HepG2 (cell line): Measurements from ENCODE around the gene CES5A. TPM values are rescaled to one million over a fixed set of nuclear protein-coding genes. Genes with fewer than 3 reads are reported as not detected.
"Not testable (repeated sequence)": the region's sequence is repeated elsewhere in the genome, so short reads cannot be mapped to it uniquely, and the experiment has no call there.

Experiments
- ATAC-seq: fragments of 200-7000 bp; cut with Tn5 transposase; 3 replicates; pipeline ENCODE4 v1.9.1; 2020; ENCODE audit warnings: mild to moderate bottlenecking, moderate library complexity
- BruUV-seq: library from RNA; stranded (reverse); fragments of 400-500 nt; replicated peaks from 2 replicates; lab custom pipeline; 2021; lab: Mats Ljungman, UMichigan
- CTCF ChIA-PET: fragments of 300-600 bp; formaldehyde crosslinking; extraction: SDS; loops from one replicate; lab custom pipeline; 2021; ENCODE audit warnings: low total read pairs, inconsistent platforms, low intra/inter-chr PET ratio; lab: Yijun Ruan, JAX
- POLR2A ChIA-PET: fragments of 350-600 bp; sonication (Branson Sonifier 250); formaldehyde crosslinking; loops from one replicate; lab custom pipeline; 2020; ENCODE audit warnings: antibody characterized with exemption, inconsistent platforms; lab: Yijun Ruan, JAX
- DNase-seq: peaks from one replicate; pipeline ENCODE4 v3.0.0-alpha.2; 2015; ENCODE audit warnings: low spot score
- FAIRE-seq: peaks from 3 replicates; lab custom pipeline; 2011; peaks lifted over from hg19 to GRCh38; lab: Jason Lieb, UNC
- H2AFZ ChIP-seq: one replicate; pipeline ENCODE4 v1.6.1; 2011; ENCODE audit warnings: low read length, inconsistent platforms
- H3K27ac ChIP-seq: fragments of 300-600 bp; 3 replicates; pipeline ENCODE4 v1.8.0; 2011; ENCODE audit warnings: mixed run types, mild to moderate bottlenecking, mixed read lengths, low read length, inconsistent platforms; ENCODE audit not compliant: insufficient read depth; ENCODE audit errors: extremely low read length
- H3K27me3 ChIP-seq, 2 experiments: fragments of 200-600 bp in 1 of 2; 2 replicates in 1 of 2; 3 replicates in 1 of 2; pipeline versions ENCODE4 v1.6.0 to v1.8.0; 2011; ENCODE audit warnings: low read length in 2 of 2, mild to moderate bottlenecking in 2 of 2, moderate library complexity in 2 of 2, inconsistent platforms in 1 of 2; ENCODE audit not compliant: insufficient read depth in 2 of 2, control insufficient read depth in 1 of 2
- H3K36me3 ChIP-seq, 2 experiments: fragments of 200-600 bp in 1 of 2; replicated peaks in 1 of 2; 2 replicates in 1 of 2; 3 replicates in 1 of 2; pipeline versions ENCODE4 v1.5.1 to v1.8.0; 2011; ENCODE audit warnings: low read length in 2 of 2, inconsistent platforms in 1 of 2; ENCODE audit not compliant: insufficient read depth in 2 of 2, control insufficient read depth in 1 of 2
- H3K4me1 ChIP-seq: 2 replicates; pipeline ENCODE4 v1.5.1; 2012; ENCODE audit warnings: low read length, inconsistent platforms; ENCODE audit not compliant: insufficient read depth
- H3K4me2 ChIP-seq: 2 replicates; pipeline ENCODE4 v1.6.0; 2011; ENCODE audit warnings: low read depth, low read length, inconsistent platforms
- H3K4me3 ChIP-seq, 3 experiments: fragments of 200-600 bp in 1 of 3; sonication (generic), shearing (Covaris generic) in 1 of 3; replicated peaks in 1 of 3; 2 replicates each; pipeline ENCODE4 v1.5.1; 2011 to 2016; ENCODE audit warnings: low read length in 3 of 3, inconsistent platforms in 2 of 3, low read depth in 2 of 3, mild to moderate bottlenecking in 2 of 3, control low read depth in 1 of 3, mixed read lengths in 1 of 3; ENCODE audit not compliant: insufficient read depth in 1 of 3
- H3K79me2 ChIP-seq: one replicate; pipeline ENCODE4 v1.6.1; 2011; ENCODE audit warnings: low read length, inconsistent platforms; ENCODE audit not compliant: insufficient read depth
- H3K9ac ChIP-seq: 2 replicates; pipeline ENCODE4 v1.6.0; 2011; ENCODE audit warnings: mild to moderate bottlenecking, low read depth, low read length, inconsistent platforms; ENCODE audit not compliant: insufficient read depth
- H3K9me3 ChIP-seq: 2 replicates; pipeline ENCODE4 v1.5.1; 2012; ENCODE audit warnings: mild to moderate bottlenecking, low read length
- H4K20me1 ChIP-seq: 2 replicates; pipeline ENCODE4 v1.6.0; 2011; ENCODE audit warnings: inconsistent platforms, mild to moderate bottlenecking, low read length, moderate library complexity; ENCODE audit not compliant: insufficient read depth
- DR1 ChIP-seq: sonication (generic); formaldehyde crosslinking; IDR thresholded peaks from 2 replicates; pipeline ENCODE4 v1.8.0; 2021; ENCODE audit warnings: mild to moderate bottlenecking, missing genetic modification reagents, inconsistent platforms
- MTF2 ChIP-seq: sonication (generic); formaldehyde crosslinking; IDR thresholded peaks from 2 replicates; pipeline ENCODE4 v1.5.0; 2020; ENCODE audit warnings: missing genetic modification reagents, borderline replicate concordance
- NAIF1 ChIP-seq: sonication (generic); formaldehyde crosslinking; IDR thresholded peaks from 2 replicates; pipeline ENCODE4 v1.5.0; 2020; ENCODE audit warnings: mild to moderate bottlenecking, missing genetic modification reagents, borderline replicate concordance
- ZNF768 ChIP-seq: sonication (generic); formaldehyde crosslinking; IDR thresholded peaks from 2 replicates; pipeline ENCODE4 v1.4.0; 2020; ENCODE audit warnings: missing genetic modification reagents
- WGBS: methylation state at CpG from one replicate; pipeline ENCODE4 v1.1.6; 2017; ENCODE audit warnings: low lambda C conversion rate; 5-methylcytosine and 5-hydroxymethylcytosine counted together
- in situ Hi-C: cut with HindIII; loops from 2 replicates; pipeline ENCODE4 v1.10.0; 2017; ENCODE audit warnings: low pct_unique_long_range_greater_than_20kb; ENCODE audit not compliant: extremely low pct_ligation_motif_present
- intact Hi-C: fragments of 100-400 bp; cut with micrococcal nuclease; formaldehyde crosslinking; loops from one replicate; pipeline ENCODE4 v1.10.0; 2022; ENCODE audit not compliant: unreplicated experiment
- polyA plus RNA-seq, 8 experiments: library from polyadenylated mRNA; depleted of rRNA in 3 of 8; stranded (reverse) in 7 of 8; unstranded in 1 of 8; fragments of >200 nt; fragmentation: Illumina TruSeq in 4 of 8; extraction: Trizol in 4 of 8; gene quantifications; 2 replicates each; pipeline versions ENCODE4 v1.2.1 to v1.2.3, GENCODE V29; 2011 to 2016; ENCODE audit warnings: low read depth in 4 of 8, missing spikeins in 1 of 8, mixed read lengths in 1 of 8; ENCODE audit not compliant: insufficient read depth in 1 of 8
- total RNA-seq, 5 experiments: library from RNA; depleted of rRNA; stranded (reverse); fragments of >200 nt; fragmentation: Illumina TruSeq; extraction: Trizol; gene quantifications; 2 replicates each; pipeline ENCODE4 v1.2.3, GENCODE V29; 2016; ENCODE audit warnings: low read depth in 1 of 5

The CES5A gene
- total and polyA plus RNA-seq, 2 of the 13 experiments (the other 11 are each of a cell fraction or from before 2014, with no cell fraction given), result not detected

DNA sequence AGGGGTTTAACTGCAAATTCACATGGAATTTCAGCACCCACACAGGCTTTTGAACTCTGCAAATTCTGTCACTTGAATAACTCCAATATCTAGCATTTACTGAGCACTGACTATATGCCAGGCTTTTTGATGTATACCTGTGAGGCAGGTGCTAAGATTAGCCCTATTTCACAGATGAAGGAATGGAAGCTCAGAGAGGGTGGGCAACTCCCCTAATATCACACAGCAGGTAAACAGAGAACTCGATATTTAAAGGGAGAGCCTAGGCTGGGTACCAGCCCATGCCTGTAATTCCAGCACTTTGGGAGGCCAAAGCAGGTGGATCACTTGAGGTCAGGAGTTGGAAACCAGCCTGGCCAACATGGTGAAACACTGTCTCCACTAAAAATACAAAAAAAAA, 17.5 kb downstream of the CES5A start:
- CTCF ChIA-PET, BruUV-seq, H3K4me1 ChIP-seq, H3K27ac ChIP-seq, POLR2A ChIA-PET, H3K4me2 ChIP-seq, H4K20me1 ChIP-seq, intact Hi-C loops, H3K4me3 ChIP-seq, H3K36me3 ChIP-seq, DNase-seq, FAIRE-seq, in situ Hi-C loops, H3K79me2 ChIP-seq, ATAC-seq, H2AFZ ChIP-seq, H3K27me3 ChIP-seq, H3K9me3 ChIP-seq, H3K9ac ChIP-seq: not testable (repeated sequence)
- peak; percentile 40; the same call in 1 of the 2 replicates for TF ChIP-seq ZNF768 (CRISPR knock-in tag)
- 0% methylated on average over 1 of the region's 1 CpG for WGBS

DNA sequence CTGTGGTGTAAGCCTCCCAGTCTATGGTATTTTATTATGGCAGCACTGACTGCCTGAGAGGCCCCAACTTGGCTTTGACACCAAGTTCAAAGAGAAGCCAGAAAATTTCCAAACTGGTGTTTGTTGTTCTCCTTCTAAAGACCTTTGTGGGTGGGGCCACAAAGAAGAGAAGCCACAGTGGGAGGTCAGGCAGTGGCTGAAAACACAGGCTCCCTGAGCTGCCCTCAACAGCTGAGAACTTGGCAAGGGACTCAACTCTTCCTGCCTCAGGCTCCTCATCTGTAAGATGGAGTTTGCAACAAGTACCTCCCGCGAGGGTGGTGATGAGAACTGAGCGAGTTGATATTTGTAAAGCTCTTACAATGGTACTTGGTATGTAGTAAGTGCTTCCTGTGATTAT, 18.2 kb downstream of the CES5A start:
- no peak overlapping the region for H3K27ac ChIP-seq
- TF ChIP-seq MTF2 (CRISPR knock-in tag) (no peak), NAIF1 (no peak), DR1 (CRISPR knock-in tag) (no peak)
- no peak overlapping the region for H2AFZ ChIP-seq
- H3K4me2 ChIP-seq, result no peak overlapping the region
- POLR2A ChIA-PET, result no interaction called here
- H3K79me2 ChIP-seq, result no peaks in the 10 kb centered on the region
- intact Hi-C loops, result no loop called here
- H3K9ac ChIP-seq, result no peak overlapping the region
- CTCF ChIA-PET, result no interaction called here
- H3K4me1 ChIP-seq, result no peaks in the 10 kb centered on the region
- no peaks in the 10 kb centered on the region for H3K36me3 ChIP-seq
- H3K9me3 ChIP-seq, result no peaks in the 10 kb centered on the region
- 16% methylated on average over 3 of the region's 3 CpGs for WGBS
- in situ Hi-C loops, result no loop called here
- H3K4me3 ChIP-seq, result no peak overlapping the region
- peaks cover 0 to 2% of the 10 kb centered on the region in 2 experiments; a peak in 1 of 5 replicates for H3K27me3 ChIP-seq
- FAIRE-seq (no peak), DNase-seq (no peak), ATAC-seq (no peak)
- H4K20me1 ChIP-seq, result no peaks in the 10 kb centered on the region
- no TSS peak for BruUV-seq
